Measurements from ENCODE around the gene BDH1.

Gene BDH1

DNA sequence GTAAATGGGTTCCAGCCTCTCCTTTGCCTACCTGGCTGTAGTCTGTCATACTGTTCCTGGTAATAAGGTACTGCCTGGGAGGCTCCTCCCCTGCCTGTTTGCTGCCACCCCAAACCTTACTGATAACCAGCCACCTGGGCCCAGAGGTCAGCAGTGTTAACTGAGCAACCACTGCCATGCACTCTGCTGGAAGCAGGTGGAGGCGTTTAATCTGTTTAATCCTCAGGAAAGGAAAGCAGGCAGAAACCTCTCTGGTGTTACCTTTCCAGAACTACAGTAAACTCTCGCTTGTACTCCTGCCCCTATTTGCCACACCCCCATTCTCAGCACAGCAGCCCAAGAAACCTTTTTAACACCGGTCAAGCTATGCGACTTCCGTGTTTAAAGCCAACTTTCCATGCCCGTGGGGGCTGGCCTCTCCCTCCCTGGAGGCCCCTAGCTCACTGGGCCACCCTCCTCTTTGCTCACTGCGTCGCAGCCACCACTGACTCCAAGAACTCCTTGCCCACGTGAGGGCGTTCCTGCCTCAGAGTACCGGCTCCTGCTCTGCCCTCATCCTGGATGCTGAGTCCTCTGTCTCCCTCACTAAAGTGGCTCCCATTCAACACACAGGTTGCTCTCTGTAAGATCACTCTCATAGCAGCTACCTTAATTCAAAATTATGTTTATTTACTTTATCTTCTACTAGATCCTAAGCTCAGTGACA, 8.3 kb downstream of the BDH1 start:
- no peak for DNase-seq

DNA sequence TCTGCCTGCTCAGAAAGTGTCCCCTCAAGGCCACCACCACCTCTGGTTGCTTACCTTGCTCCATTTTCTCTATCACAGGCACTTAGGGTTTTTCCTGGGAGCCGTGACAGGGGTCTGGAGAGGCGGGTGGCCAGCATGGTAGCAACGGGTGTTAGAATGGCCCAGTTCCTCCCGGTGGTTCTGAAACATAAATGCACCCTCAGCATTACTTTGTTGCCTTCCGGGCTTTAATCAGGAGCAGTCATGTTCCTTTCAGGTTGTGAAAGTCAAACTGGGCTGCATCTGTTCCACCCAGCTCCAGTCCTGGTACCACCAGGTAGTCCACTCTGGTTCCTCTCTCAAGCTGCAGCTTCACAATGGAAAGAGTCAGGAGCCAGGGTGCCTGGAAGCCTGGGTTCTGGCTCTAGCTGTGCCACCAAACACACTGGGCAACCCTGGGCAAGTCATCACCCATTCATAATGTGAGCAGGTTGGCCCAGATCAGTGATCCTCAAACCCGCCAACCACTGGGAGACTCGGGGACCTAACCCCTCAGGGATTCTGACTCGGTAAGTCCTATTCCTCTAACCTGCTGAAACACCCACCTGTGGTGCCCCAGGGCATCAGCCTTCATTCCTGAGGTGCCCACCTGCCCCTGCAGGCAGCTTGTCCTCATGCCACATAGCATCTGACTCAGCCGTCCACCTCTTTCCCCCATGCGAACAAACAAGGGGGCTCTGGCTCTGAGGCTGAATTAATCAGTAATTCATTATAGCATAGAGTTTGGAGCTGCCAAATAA, 9.3 kb downstream of the BDH1 start:
- no peak for DNase-seq

DNA sequence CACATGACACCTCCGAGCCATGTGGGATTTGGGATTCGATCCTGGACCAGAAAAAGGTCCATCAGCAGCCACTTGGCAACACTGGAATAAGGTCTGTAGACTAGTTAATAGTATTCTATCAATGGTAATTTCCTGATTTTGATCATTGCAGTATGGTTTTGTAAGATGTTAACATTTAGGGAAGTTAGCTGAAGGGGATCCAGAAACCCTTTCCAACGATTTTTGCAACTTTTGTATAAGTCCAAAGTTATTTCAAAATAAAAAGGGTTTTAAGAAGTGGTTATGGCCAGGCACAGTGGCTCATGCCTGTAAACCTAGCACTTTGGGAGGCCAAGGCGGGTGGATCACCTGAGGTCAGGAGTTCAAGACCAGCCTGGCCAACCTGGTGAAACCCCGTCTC, 10.2 kb downstream of the BDH1 start:
- DNase-seq, result no peak

DNA sequence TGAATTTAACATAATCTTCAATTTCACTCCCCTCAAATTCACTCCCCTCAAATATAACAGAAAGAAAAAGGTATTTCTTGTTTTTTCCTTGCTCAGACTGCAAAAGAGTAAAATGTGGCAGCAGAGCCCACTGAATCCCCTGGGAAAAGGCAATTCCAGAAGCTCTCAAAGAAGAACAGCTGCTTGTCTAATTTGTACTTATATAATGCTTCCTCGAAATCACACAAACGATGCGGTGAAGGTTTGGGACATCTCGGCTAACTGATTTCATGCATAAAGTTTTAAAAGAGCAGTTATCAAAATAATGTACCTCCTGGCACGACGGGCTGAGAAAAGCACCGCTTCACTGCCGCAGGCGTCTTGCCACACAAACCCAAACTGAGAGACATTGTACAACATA, 10.7 kb downstream of the BDH1 start:
- DNase-seq, result no peak

DNA sequence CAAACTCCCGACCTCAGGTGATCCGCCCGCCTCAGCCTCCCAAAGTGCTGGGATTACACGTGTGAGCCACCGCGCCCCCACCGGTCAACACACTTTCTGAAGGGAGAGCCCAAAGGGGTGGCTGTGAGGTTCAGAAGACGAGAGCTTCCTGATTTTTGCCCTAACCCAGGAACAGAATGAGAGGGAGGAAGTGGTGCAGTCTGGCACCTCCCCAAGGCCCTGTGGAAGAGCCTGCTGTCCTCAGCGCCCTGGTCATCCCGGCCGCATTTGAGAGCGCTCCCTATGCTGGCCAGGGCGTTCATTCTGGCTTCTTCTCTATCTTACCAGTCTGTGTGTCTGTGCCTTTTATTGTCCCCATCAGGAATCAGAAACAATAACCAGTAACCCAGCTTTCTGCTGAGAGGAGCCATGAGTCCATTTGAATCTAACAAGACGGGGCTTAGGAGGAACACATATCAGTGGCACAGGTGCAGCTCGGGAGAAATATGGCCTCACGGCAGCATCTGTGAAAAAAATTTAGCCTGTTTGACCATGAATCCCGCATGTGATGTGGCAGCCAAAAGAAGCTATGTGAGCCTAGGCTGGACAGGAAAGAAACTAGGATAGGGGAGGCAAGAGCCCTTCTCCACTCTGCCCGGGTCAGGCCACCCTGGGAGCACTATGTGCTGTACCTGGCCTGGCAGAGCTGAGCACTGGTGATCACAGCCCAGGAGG, 12.9 kb downstream of the BDH1 start:
- no peak for DNase-seq

DNA sequence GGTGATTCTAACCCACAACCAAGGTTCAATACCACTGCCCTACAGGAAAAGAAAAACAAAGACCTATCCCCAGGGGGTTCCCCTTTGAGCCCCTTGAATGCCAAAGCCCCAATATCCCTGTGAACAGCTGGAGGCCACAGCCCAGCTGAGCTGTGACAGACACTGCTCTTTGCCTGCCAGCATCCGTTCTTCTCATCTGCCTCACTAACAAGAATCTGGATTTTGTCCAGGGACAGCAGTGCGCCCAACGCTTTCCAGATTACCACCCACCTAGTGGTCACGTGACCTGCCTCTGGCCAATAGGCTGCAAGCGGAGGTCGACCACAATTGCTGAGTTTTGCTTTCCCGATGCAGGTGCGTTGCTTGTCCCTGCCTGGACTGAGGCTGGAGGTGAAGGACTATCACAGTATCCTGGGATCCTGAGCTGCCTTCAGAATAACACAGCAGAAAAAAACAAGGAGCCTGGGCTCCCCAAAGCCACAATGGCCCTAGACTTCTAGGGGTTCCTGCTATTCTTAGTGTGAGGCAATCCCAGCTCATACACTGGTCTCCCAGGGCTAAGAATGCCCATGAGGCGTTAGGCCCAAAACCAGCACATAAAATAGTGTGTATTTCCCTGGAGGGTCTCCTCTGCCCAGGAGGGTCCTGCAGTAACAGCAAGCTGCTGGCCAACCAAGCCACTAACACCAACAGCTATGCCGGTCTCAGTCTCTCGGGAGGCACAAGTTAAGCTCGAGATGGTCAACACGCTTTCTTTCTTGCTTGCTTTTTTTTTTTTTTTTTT, 13.8 kb downstream of the BDH1 start:
- DNase-seq, result peak; percentile 81

DNA sequence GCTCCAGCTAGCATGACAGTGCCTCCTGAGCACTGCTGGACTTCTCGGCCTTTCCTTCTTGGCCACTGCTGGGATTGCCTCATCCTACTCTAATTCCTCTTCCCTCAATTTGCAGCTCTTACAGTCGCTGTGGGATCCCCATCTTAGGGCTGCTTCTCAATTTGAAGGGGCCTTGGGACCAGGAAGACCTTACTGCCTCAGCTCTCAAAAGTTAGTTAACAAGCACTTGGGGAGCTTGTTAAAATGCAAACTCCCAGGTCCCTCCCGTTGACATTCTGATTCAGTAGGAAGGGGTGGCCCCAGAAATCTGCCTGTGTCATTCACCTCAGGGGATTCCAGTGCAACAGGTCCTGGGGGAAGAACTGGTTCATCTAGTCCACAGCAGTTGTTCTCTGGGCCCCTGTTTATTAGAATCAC, 14.8 kb downstream of the BDH1 start:
- no peak for DNase-seq

DNA sequence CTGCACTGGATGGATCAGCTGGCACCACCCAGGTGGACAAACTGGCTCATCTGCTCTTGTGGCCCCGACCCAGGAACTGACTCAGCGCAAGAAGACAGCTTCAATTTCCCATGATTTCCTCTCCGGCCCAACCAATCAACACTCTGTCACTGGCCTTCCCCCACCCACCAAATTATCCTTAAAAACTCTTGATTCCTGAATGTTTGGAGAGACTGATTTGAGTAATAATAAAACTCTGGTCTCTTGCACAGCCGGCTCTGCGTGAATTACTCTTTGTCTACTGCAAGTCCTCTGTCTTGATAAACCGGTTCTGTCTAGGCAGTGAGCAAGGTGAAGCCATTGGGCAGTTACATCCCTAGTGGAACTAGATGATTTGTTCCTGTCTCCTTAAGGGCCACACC, 16.1 kb downstream of the BDH1 start:
- DNase-seq, result no peak

DNA sequence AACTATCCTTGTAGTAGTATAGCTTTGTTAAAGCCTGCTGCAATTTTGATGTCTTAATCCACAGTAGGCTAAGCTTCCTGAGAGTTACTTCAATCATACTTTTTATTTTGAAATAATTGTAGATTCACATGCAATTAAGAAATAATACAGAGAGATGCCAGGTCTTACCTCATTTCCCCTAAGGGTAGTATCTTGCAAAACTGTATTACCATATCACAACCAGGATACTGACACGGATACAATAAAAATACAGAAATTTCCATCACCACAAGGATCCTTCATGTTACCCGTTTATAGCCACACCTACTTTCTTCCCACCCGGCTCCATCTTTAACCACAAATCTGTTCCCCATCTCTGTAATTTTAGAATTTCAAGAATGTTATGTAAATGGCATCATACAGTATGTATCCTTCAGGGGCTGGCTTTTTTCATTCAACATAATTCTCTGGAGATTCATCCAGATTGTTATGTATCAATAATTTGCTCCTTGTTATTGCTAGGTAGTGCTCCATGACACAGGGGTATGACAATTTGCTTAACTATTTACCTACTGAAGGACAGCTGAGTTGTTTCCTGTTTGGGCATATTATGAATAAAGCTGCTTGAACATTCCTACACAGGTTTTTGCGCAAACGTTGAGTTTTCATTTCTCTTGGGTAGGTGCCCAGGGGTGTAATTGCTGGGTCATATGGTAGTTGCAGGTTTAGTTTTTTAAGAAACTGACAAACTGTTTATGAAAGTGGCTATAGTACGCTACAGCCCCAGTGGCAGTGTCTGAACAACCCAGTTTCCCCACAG, 21.6 kb downstream of the BDH1 start:
- DNase-seq, result peak; percentile 37

DNA sequence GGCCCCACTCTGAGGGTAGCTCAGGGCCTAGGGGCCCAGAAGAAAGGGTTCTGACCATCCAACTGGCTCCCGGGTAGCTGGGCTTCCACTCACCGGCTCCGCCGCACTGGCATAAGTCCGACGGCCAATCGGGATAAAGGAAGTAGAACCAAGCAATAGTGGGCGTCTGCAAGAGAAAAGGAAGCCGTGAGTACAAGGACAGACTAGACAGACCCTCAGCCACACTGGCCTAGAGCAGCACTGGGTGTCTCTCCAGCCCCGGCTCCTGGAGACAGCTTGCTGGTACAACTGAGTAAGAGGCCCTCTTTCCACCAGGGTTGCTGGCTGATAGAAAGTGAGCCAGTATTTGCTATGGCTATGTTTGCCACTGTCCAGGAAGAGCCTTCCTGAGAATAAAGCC, 22.4 kb downstream of the BDH1 start:
- DNase-seq, result no peak

DNA sequence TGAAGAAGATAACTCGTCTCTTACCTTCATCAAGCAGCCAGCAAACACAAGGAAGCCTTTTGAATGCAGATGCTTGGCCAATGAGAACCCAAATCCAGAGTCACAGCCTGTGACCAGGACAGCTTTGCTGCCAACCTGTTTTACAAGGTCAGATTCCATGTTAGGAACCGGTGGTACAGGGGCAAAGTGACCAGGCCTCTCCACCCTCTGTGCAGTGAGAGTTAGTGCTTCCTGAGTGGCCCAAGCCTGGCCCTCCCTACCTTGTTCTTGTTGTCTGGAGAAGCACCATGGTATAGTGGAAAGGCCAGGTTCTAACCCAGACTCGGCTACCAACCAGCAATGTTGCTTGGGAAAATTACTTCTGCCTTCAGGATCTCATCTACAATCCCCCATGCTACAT, 23.4 kb downstream of the BDH1 start:
- no peak for DNase-seq

DNA sequence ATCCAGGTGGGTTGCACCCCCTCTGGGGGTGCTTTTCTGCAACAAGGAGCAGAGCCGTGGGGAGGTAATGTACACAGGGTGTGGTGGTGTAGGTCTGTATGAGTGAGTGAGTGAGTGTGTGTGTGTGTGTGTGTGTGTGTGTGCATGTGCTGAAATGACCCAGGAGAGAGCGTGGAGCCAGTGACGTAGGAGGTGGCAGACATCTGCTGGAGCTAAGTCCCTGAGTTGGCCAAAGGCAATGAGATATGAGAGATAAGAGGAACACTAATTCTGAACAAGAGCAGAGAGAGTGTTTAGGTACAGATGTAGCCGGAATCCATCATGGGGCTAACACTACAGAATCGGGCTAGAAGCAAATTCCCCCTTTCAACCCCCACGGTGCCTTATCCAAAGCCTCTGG, 27.6 kb downstream of the BDH1 start:
- no peak for DNase-seq

DNA sequence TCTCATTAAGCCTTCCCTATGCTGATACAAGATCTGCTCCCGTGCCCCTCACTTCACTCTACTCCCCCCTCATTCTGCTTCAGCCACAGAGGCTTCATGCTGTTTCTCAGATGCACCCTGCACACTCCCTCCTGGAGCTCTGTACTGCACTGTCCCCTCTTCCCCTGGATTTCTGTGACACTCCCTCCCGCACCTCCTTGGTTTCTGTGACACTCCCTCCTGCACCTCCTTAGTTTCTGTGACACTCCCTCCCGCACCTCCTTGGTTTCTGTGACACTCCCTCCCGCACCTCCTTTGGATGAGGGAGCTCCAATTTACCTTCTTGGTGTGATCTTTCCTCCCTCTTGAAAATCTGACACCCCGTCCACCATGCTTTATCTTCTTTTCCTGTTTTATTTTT, 28.2 kb downstream of the BDH1 start:
- DNase-seq, result no peak

DNA sequence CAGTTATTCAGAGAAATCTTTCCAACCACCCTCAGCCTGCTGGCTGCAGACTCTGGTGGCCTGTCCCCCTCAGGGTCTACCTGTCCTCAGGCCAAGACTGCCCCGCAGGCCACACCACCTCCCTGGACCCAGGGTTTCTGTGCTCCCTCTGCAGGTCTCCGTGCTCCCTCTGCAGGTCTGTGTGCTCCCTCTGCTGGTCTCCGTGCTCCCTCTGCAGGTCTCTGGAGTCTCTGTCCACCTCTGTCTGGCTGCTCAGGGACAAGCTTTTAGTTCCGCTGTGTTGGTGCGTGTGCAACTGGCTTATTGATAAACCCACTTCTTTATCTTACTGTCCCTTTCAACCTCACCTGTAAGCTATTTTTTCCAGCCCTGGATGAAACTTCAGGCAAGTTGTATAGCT, 30.1 kb downstream of the BDH1 start:
- DNase-seq, result peak; percentile 23

DNA sequence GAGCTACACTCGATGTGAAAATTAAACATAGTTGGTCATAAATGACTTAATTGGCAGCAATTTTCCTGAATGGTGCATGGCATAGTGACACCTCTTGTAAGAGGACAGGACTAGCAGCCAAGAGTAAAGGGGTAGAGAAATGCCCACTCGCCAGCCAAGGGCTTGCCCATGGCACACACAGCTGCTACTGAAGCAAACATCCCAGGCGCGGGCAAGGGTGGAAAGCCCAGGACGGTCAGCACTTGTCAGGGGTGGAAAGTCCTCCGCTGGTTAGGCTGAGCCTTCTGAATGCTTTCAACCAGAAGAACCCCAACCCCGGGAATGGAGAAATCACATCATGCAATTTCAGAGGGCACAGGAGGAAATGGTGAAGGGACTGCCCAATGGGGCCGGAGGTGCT, 31.6 kb downstream of the BDH1 start:
- DNase-seq, result no peak

DNA sequence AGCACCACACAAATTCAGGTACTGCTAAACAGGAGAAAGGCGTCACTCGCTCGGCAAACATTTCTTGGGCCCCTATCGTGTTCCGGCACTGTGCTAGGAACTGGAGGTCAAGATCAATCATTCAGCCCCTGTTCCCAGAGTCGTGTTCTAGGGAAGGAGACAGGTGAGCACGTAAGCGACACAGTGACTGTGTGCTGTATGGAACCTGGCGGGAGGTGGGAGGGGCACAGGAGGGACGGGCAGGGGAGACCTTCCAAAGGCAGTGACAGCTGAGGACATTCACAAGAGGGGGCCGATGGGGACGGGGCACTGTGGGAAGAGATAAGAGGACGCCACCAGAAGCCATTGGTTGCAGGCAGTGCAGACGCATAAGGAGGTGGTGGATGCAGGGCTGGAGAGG, 32.2 kb downstream of the BDH1 start:
- DNase-seq, result no peak

DNA sequence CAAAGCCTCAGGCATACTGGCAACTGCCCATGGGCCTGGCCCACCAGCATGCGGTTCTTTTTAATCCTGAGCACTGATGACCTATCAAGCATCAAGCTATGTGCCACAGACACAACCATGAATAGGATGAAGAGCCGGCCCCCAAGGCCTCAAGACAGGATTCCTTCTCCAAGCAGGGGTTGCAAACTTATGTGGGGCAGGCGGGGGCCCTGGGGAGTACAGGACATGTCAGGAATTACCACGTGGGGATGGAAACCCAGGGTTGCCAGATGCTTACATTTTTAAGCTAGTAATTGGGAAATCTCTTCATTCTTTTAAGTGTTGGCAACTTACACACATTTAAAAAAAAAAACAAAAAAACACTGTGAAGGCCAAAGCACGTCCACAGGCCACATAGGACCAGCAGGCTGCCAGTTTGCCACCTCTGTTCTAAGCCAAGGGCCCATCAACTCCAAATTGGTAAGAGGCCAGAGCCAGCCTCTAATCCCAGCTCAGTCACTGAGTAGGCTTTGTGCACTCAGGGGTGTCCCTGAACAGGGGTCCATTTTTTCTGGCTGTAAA, 32.8 kb downstream of the BDH1 start:
- peak; percentile 87 for DNase-seq

DNA sequence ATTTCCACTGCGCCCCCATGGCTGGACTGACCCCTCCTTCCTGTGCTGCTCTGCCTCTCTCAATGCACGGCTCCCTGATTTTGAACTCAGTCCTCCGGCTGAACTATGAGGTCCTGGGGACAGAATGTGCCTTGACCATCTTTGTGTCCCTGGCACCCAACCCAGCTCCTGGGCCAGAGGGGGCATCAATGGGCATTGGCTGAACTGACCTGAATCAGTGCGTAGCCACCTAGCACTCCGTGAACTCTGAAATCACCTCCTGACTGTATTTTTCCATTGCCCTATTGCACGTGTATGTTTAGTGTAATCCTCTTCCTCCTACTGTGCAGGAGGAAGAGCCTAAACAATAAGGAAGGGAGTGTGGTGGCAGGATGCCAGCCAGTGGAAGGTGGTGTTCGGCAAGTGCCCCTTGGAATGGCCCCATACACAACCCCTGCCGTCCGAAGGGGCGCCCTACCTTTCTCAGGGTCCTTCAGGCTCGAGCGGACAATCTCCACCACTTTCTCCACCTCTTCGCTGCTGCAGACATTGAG, 33.5 kb downstream of the BDH1 start:
- no peak for DNase-seq

DNA sequence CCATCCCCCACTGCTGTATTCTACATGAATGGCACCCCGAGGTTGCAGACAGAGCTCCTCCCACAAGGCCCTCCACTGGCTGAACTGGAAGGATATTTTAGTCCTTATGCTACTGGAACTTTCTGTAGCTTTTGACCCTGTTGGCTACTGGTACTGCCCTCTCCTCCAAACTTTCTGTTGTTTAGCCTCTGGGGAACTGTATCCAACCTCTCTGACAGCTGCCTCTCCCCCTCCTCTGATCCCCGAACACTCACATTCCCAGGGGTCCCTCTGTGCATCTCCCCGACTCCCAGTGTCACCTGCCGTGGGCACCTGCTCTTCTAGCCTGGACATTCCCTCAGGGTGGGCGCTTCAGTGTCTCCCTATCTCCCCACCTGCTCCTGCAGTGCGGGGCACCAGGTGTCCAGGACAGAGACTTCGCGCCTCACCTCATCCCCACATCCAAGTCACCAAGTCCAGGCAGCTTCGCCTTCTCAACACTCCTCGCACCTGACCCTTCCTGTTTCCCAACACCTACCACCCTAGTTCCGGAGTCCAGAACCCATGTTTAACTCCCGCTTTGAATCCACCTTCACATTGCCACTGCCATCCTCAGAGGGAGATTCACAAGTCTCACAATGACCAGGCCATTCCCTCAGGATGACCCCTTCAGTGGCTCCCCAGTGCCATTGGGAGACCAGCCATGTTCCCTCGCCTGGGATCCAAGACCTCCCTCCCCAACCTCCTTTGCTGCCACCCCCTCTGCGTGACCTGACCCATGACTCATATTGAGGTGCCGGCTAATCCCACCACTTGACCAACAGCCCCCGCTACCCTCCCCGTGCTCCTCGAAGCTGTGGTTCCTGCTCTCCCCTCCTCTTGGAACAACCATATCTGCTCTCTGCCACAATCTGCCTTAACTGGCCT, 34.2 kb downstream of the BDH1 start:
- DNase-seq, result no peak
